Measurements from ENCODE around the gene ZNF786. TPM values are rescaled to one million over a fixed set of nuclear protein-coding genes. Genes with fewer than 3 reads are reported as not detected.

ZNF786 gene
- total and polyA plus RNA-seq, 2 experiments from 2014 or later: 6.1 to 19.8 TPM

- Mint-ChIP-seq H3K27ac (no peak overlapping the region), H3K4me3 (no peak overlapping the region), H3K27me3 (ENCODE audit: insufficient read depth, low read depth, poor library complexity) (peaks cover 5% of the 10 kb centered on the region), H3K36me3 (ENCODE audit: low read depth) (peaks cover 59% of the 10 kb centered on the region), H3K4me1 (0 out of 3 replicates have a peak, but pooled peaks cover 5% of the 10 kb centered on the region), H3K9me3 (no peaks in the 10 kb centered on the region; the same call in 2 of the 3 replicates)
- no peak for TF ChIP-seq ZNF462 (CRISPR knock-in tag; IDR thresholded peaks at IDR 0.05)
- no peak for TF ChIP-seq POLR2AphosphoS5 (IDR thresholded peaks at IDR 0.05; ENCODE audit: low read depth)
- TF ChIP-seq NANOG (IDR thresholded peaks at IDR 0.05; ENCODE audit: borderline replicate concordance): no peak
- no peak for TF ChIP-seq REST (IDR thresholded peaks at IDR 0.05; ENCODE audit: unreplicated experiment)
- no peak for TF ChIP-seq EZH2phosphoT487 (IDR thresholded peaks at IDR 0.05; ENCODE audit: unreplicated experiment)
- no peak for TF ChIP-seq CREB1 (CRISPR knock-in tag; IDR thresholded peaks at IDR 0.05; ENCODE audit: low read depth)
- TF ChIP-seq ZNF331 (CRISPR knock-in tag; IDR thresholded peaks at IDR 0.05; ENCODE audit: low read depth): no peak
- no peak for TF ChIP-seq STAT1 (IDR thresholded peaks at IDR 0.05; ENCODE audit: unreplicated experiment)
- no peak for TF ChIP-seq JUNB (IDR thresholded peaks at IDR 0.05; ENCODE audit: unreplicated experiment)
- TF ChIP-seq ZNF114 (CRISPR knock-in tag; IDR thresholded peaks at IDR 0.05): no peak
- TF ChIP-seq CTCF (conservative IDR thresholded peaks at IDR 0.05; ENCODE audit: low read depth in 2 of 2): no peak
- no peak for TF ChIP-seq ETS1 (IDR thresholded peaks at IDR 0.05)
- Histone ChIP-seq H3K27ac (ENCODE audit: low read depth) (no peak overlapping the region), H3K27me3 (ENCODE audit: insufficient read depth) (no peaks in the 10 kb centered on the region), H3K4me2 (no peak overlapping the region), H3K79me2 (replicated peaks; ENCODE audit: insufficient read depth) (peaks cover 20% of the 10 kb centered on the region), H3K4me1 (ENCODE audit: insufficient read depth) (no peaks in the 10 kb centered on the region; the same call in 1 of the 2 replicates), H3K9me2 (ENCODE audit: insufficient read depth) (no peaks in the 10 kb centered on the region; the same call in 1 of the 2 replicates), H3K36me3 (ENCODE audit: insufficient read depth) (peaks cover 34% of the 10 kb centered on the region), H2AFZ (no peak overlapping the region), H4K20me1 (replicated peaks; ENCODE audit: insufficient read depth) (peaks cover 3% of the 10 kb centered on the region), H3K4me3 (no peak overlapping the region), H3F3A (replicated peaks; ENCODE audit: low read depth) (peaks cover 39% of the 10 kb centered on the region)
- ATAC-seq (no peak), DNase-seq (ENCODE audit: low spot score) (no peak)
Measured at GRCh38 chr7:149074116-149074885, 16.2 kb downstream of the ZNF786 start.
